ENCODE results near the gene TBX3. TPM values are rescaled to one million over a fixed set of nuclear protein-coding genes. Genes with fewer than 3 reads are reported as not detected.

The TBX3 gene
- total RNA-seq, 1 donor from 2014 or later, result not detected

DNA sequence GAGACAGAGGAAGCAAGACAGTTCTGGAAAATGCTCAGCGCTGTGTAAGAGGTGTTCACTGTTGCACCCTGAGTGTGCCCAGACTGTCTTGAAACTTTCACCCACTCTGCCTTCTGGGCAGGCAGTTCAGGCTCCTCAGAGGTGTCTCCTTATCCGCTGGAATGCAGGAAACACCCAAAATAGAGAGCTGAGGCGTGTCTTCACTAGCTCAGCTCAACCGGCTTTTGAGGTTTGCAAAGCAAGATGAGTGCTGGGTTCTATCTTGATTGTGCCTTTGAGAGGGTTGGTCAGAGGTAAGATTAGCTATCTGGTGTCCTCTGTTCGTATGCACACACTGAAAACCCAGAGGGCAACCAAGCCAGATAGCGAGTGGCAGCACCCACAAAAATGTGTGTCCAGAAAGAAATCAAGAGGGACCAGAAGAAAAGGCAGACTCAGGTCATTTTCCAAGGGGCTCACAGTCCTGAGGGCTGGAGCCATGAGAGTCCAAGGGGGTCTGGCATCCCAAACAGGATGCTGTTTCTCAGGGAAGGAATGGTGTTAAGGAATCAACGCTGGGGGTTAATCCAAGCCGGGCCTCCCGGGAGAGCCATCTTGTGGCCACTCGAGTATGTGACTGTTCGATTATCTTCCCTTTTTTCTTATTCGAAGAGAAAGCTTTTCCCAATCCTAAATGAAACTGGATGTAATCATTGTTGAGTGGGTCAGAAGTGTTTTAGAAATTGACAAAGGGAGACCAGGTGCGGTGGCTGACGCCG, 47.1 kb downstream of the TBX3 start:
- intact Hi-C loops (cut with micrococcal nuclease), result no loop called here

DNA sequence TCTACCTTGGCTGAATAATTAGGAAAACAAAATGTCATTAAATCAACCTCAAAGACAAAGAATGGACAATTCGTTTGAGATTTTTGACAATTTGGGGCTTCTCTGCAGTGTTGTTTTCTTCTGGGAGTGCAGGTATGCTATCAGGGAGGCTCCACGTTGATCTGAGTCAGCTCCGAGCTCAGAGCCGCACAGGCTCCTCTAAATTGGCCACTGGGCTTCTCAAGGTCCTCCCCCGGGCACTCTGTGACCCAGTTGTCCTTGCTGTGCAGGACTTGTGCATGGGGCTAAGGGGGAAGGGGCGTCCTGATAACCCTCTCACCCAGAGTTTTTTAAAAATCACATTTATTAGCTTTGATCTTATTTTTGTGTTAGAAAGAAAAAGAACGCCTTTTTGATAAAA, 52.7 kb downstream of the TBX3 start:
- intact Hi-C loops (cut with micrococcal nuclease), result no loop called here

DNA sequence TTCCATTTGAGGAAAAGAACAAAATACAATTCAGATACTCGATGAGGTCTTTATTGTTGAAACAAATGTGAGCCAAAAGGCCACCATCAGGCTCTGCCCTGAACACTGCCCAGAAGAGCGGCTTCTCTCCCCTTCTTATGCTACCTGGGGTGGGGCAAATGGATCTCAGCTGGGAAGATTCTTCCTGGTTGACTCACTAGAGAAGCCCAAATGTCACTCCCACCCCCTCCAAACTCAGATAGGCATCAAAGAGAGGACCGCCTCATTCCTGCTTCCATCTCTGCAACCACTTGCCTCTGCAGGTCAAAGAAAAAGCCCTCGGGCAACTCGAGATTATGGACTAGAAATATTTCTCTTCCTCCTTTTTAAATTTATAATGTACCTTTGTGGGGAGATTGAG, 55.8 kb downstream of the TBX3 start:
- intact Hi-C loops (cut with micrococcal nuclease), result no loop called here

- intact Hi-C loops (cut with micrococcal nuclease), result no loop called here
Measured at GRCh38 chr12:114627393-114627792, 56.6 kb downstream of the TBX3 start.

DNA sequence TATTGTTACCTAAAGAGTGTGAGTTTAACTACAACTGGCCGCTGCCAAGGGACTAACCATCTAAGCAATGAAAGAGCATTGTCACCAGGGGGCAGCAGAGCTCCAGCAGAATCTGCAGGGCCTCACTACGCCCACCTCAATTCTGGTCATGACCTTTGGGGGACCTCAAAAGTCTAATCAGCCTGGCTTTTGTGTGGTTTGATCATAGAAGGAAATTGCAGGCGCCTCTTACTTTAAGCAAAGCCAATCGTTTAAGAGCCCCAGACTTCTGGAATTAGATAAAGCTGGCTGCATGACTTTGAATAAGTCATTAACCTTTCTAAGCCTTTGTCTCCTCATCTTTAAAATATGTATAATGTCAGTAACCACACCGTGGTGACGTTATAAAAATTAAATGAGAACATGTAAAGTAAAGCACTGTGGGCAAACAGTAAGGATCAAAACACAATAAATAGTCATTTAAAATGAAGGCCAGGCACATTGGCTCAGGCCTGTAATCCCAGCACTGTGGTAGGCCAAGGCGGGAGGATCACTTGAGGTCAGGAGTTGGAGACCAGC, 58.6 kb downstream of the TBX3 start:
- intact Hi-C loops (cut with micrococcal nuclease), result no loop called here

- intact Hi-C loops (cut with micrococcal nuclease), result no loop called here
Measured at GRCh38 chr12:114623737-114624136, 60.2 kb downstream of the TBX3 start.

Measured in T-helper 2 cell treated with Interferon-gamma antibody and Interleukin-4, amounts not matched to agents 100 ng/mL and 5 ng/mL, for 36 hours (primary cell).